ENCODE measurements around the gene AGBL4.

DNA sequence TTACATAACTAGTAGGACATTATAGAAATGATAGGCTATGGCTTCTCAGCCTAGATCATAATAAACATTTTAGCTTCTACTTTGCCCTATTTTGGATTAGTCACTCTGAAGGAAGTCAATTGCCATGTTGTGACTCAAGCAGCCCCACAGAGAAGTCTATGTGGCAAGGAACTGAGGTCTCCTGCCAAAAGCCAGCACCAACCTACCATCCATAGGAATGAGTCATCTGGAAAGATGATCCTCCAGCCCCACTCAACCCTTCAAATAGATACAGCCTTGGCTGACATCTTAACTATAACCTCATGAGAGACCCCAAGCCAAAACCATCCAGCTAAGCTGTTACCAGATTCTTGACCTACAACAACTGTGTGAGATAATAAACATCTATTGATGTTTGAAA is 1170.7 kb downstream of the AGBL4 start:
- TF ChIP-seq, protein P1, sequence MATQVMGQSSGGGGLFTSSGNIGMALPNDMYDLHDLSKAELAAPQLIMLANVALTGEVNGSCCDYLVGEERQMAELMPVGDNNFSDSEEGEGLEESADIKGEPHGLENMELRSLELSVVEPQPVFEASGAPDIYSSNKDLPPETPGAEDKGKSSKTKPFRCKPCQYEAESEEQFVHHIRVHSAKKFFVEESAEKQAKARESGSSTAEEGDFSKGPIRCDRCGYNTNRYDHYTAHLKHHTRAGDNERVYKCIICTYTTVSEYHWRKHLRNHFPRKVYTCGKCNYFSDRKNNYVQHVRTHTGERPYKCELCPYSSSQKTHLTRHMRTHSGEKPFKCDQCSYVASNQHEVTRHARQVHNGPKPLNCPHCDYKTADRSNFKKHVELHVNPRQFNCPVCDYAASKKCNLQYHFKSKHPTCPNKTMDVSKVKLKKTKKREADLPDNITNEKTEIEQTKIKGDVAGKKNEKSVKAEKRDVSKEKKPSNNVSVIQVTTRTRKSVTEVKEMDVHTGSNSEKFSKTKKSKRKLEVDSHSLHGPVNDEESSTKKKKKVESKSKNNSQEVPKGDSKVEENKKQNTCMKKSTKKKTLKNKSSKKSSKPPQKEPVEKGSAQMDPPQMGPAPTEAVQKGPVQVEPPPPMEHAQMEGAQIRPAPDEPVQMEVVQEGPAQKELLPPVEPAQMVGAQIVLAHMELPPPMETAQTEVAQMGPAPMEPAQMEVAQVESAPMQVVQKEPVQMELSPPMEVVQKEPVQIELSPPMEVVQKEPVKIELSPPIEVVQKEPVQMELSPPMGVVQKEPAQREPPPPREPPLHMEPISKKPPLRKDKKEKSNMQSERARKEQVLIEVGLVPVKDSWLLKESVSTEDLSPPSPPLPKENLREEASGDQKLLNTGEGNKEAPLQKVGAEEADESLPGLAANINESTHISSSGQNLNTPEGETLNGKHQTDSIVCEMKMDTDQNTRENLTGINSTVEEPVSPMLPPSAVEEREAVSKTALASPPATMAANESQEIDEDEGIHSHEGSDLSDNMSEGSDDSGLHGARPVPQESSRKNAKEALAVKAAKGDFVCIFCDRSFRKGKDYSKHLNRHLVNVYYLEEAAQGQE (IDR thresholded peaks at IDR 0.05; ENCODE audit: insufficient read depth in 1 of 2, low read depth in 2 of 2, low read length in 2 of 2): no peak
- TF ChIP-seq SIN3A (IDR thresholded peaks at IDR 0.05; ENCODE audit: borderline replicate concordance, insufficient read depth, low read length): no peak
- no peak for TF ChIP-seq TAF1 (IDR thresholded peaks at IDR 0.05; ENCODE audit: borderline replicate concordance, insufficient read depth, low read length)
- no peak for TF ChIP-seq POLR2AphosphoS5 (IDR thresholded peaks at IDR 0.05; ENCODE audit: low read depth, low read length)
- no peak for TF ChIP-seq FOXP2 (optimal IDR thresholded peaks at IDR 0.05; ENCODE audit: borderline replicate concordance, extremely low read depth, extremely low read length, insufficient read depth)
